Natural killer cell treated with Interleukin-12 subunit alpha and Interleukin-12 subunit beta and Interleukin-15 and Interleukin-18, amount 100 ng/mL, for 72 hours (primary cell): ENCODE data around the gene PTPRN2. TPM values are rescaled to one million over a fixed set of nuclear protein-coding genes. Genes with fewer than 3 reads are reported as not detected.
"Not testable (repeated sequence)": the region's sequence is repeated elsewhere in the genome, so short reads cannot be mapped to it uniquely, and the experiment has no call there.

Experiments
- ATAC-seq, 2 donors: fragments of 150-1000 bp; cut with Tn5 transposase in 1 of 2; sonication (Bioruptor Pico), chemical (Tn5 transposase) in 1 of 2; 2 replicates each; pipeline ENCODE4 v1.10.0; 2021
- DNase-seq: peaks from one replicate; pipeline ENCODE4 v3.0.0; 2022; ENCODE audit warnings: low spot score
- H3K27ac Mint-ChIP-seq, 2 donors: 1 replicate in 1 of 2; 2 replicates in 1 of 2; pipeline ENCODE4 v1.8.0; 2022; ENCODE audit warnings: mixed read lengths in 2 of 2, mild to moderate bottlenecking in 1 of 2, moderate library complexity in 1 of 2
- H3K27me3 Mint-ChIP-seq, 2 donors: 1 replicate in 1 of 2; 2 replicates in 1 of 2; pipeline ENCODE4 v1.8.0; 2022; ENCODE audit warnings: mixed read lengths in 2 of 2
- H3K36me3 Mint-ChIP-seq: one replicate; pipeline ENCODE4 v1.8.0; 2022; ENCODE audit warnings: mixed read lengths
- H3K4me1 Mint-ChIP-seq, 2 donors: 1 replicate in 1 of 2; 2 replicates in 1 of 2; pipeline ENCODE4 v1.8.0; 2022; ENCODE audit warnings: low read depth in 2 of 2, mixed read lengths in 2 of 2, mild to moderate bottlenecking in 1 of 2
- H3K4me3 Mint-ChIP-seq: one replicate; pipeline ENCODE4 v1.8.0; 2022; ENCODE audit warnings: mixed read lengths
- H3K9me3 Mint-ChIP-seq: 2 replicates; pipeline ENCODE4 v1.8.0; 2022; ENCODE audit warnings: mixed read lengths
- total RNA-seq, 2 donors: library from RNA; stranded (reverse); gene quantifications; one replicate each; pipeline ENCODE4 v1.2.3, GENCODE V29; 2022

The PTPRN2 gene
- total RNA-seq, 2 donors from 2014 or later = 0.17 to 0.74 TPM

GRCh38 chr7:157739031-157739430 lies 848.6 kb downstream of the PTPRN2 start:
- ATAC-seq (no peak), DNase-seq (peak; percentile 23)
- Mint-ChIP-seq H3K36me3 (no peaks in the 10 kb centered on the region), H3K4me3 (no peak overlapping the region), H3K27me3 (peaks cover 6 to 19% of the 10 kb centered on the region in 2 donors), H3K4me1 (no peaks in the 10 kb centered on the region), H3K9me3 (no peaks in the 10 kb centered on the region), H3K27ac (no peak overlapping the region)

- H3K4me3 Mint-ChIP-seq = no peak overlapping the region
- no peaks in the 10 kb centered on the region for H3K4me1 Mint-ChIP-seq
- ATAC-seq (no peak), DNase-seq (peak; percentile 41)
- peaks cover 6 to 19% of the 10 kb centered on the region in 2 donors for H3K27me3 Mint-ChIP-seq
- H3K9me3 Mint-ChIP-seq = no peaks in the 10 kb centered on the region
- no peaks in the 10 kb centered on the region for H3K36me3 Mint-ChIP-seq
- H3K27ac Mint-ChIP-seq = no peak overlapping the region
These were observed 849.6 kb downstream of the PTPRN2 start for GRCh38 chr7:157738066-157738460.

- Mint-ChIP-seq H3K27ac (no peak overlapping the region), H3K4me3 (no peak overlapping the region), H3K9me3 (no peaks in the 10 kb centered on the region), H3K4me1 (no peaks in the 10 kb centered on the region), H3K36me3 (no peaks in the 10 kb centered on the region), H3K27me3 (peaks cover 6 to 19% of the 10 kb centered on the region in 2 donors)
- peak; percentile 56 for DNase-seq
- ATAC-seq = peak; percentile 25 to 40
These were observed 850.2 kb downstream of the PTPRN2 start for GRCh38 chr7:157737151-157738065.

GRCh38 chr7:157736341-157736740 lies 851.3 kb downstream of the PTPRN2 start:
- H3K4me1 Mint-ChIP-seq = no peaks in the 10 kb centered on the region
- peaks cover 6 to 13% of the 10 kb centered on the region in 2 donors for H3K27me3 Mint-ChIP-seq
- no peaks in the 10 kb centered on the region for H3K36me3 Mint-ChIP-seq
- H3K9me3 Mint-ChIP-seq = no peaks in the 10 kb centered on the region
- H3K4me3 Mint-ChIP-seq = no peak overlapping the region
- DNase-seq (peak; percentile 26), ATAC-seq (no peak)
- no peak overlapping the region for H3K27ac Mint-ChIP-seq

GRCh38 chr7:157735826-157736225 lies 851.8 kb downstream of the PTPRN2 start:
- H3K4me3 Mint-ChIP-seq = no peak overlapping the region
- no peaks in the 10 kb centered on the region for H3K9me3 Mint-ChIP-seq
- no peaks in the 10 kb centered on the region for H3K36me3 Mint-ChIP-seq
- no peak overlapping the region for H3K27ac Mint-ChIP-seq
- peaks cover 6 to 11% of the 10 kb centered on the region in 2 donors for H3K27me3 Mint-ChIP-seq
- ATAC-seq = peak in 1 of 2 donors; percentile 31
- DNase-seq = peak; percentile 41
- H3K4me1 Mint-ChIP-seq = no peaks in the 10 kb centered on the region

GRCh38 chr7:157734676-157735640 lies 852.7 kb downstream of the PTPRN2 start:
- H3K27me3 Mint-ChIP-seq = peaks cover 6 to 11% of the 10 kb centered on the region in 2 donors

GRCh38 chr7:157733760-157734395 lies 853.7 kb downstream of the PTPRN2 start:
- not testable (repeated sequence) for H3K27me3 Mint-ChIP-seq, H3K36me3 Mint-ChIP-seq, H3K4me1 Mint-ChIP-seq

More at GRCh38 chr7:157734676-157735640, 852.7 kb downstream of the PTPRN2 start:
- Mint-ChIP-seq H3K27ac (no peak overlapping the region), H3K4me1 (no peaks in the 10 kb centered on the region), H3K36me3 (no peaks in the 10 kb centered on the region), H3K9me3 (no peaks in the 10 kb centered on the region), H3K4me3 (no peak overlapping the region)
- no peak for ATAC-seq
- peak; percentile 56 for DNase-seq

GRCh38 chr7:157731126-157731525 lies 856.5 kb downstream of the PTPRN2 start:
- H3K27me3 Mint-ChIP-seq = peaks cover 0 to 3% of the 10 kb centered on the region in 2 donors
- no peaks in the 10 kb centered on the region for H3K36me3 Mint-ChIP-seq
- H3K4me1 Mint-ChIP-seq = no peaks in the 10 kb centered on the region
- ATAC-seq (no peak), DNase-seq (peak; percentile 49)
- H3K9me3 Mint-ChIP-seq = no peaks in the 10 kb centered on the region
- no peak overlapping the region for H3K4me3 Mint-ChIP-seq
- no peak overlapping the region for H3K27ac Mint-ChIP-seq

More at GRCh38 chr7:157733760-157734395, 853.7 kb downstream of the PTPRN2 start:
- not testable (repeated sequence) for H3K27ac Mint-ChIP-seq, H3K4me3 Mint-ChIP-seq, ATAC-seq, H3K9me3 Mint-ChIP-seq
- peak; percentile 3 for DNase-seq

- no peaks in the 10 kb centered on the region for H3K4me1 Mint-ChIP-seq
- H3K9me3 Mint-ChIP-seq = no peaks in the 10 kb centered on the region
- H3K4me3 Mint-ChIP-seq = no peak overlapping the region
- H3K36me3 Mint-ChIP-seq = no peaks in the 10 kb centered on the region
- DNase-seq = peak; percentile 45
- H3K27ac Mint-ChIP-seq = no peak overlapping the region
- peak in 1 of 2 donors; percentile 43 for ATAC-seq
- peaks cover 0 to 3% of the 10 kb centered on the region in 2 donors for H3K27me3 Mint-ChIP-seq
These were observed 857.0 kb downstream of the PTPRN2 start for GRCh38 chr7:157730614-157731013.

- H3K27me3 Mint-ChIP-seq = peaks cover 0 to 3% of the 10 kb centered on the region in 2 donors
- peak in 1 of 2 donors; percentile 43 for ATAC-seq
- no peaks in the 10 kb centered on the region for H3K9me3 Mint-ChIP-seq
- H3K4me3 Mint-ChIP-seq = no peak overlapping the region
- no peaks in the 10 kb centered on the region for H3K36me3 Mint-ChIP-seq
- no peak overlapping the region for H3K27ac Mint-ChIP-seq
- DNase-seq = no peak
- no peaks in the 10 kb centered on the region for H3K4me1 Mint-ChIP-seq
These were observed 858.1 kb downstream of the PTPRN2 start for GRCh38 chr7:157729566-157729965.

GRCh38 chr7:157727964-157728615 lies 859.5 kb downstream of the PTPRN2 start:
- H3K4me3 Mint-ChIP-seq = no peak overlapping the region
- ATAC-seq = peak in 1 of 2 donors; percentile 44
- no peaks in the 10 kb centered on the region for H3K4me1 Mint-ChIP-seq
- H3K27me3 Mint-ChIP-seq = peaks cover 7 to 9% of the 10 kb centered on the region in 2 donors
- H3K9me3 Mint-ChIP-seq = no peaks in the 10 kb centered on the region
- peak; percentile 46 for DNase-seq
- H3K27ac Mint-ChIP-seq = no peak overlapping the region
- H3K36me3 Mint-ChIP-seq = no peaks in the 10 kb centered on the region

GRCh38 chr7:157726764-157727163 lies 860.9 kb downstream of the PTPRN2 start:
- Mint-ChIP-seq H3K36me3 (no peaks in the 10 kb centered on the region), H3K4me1 (no peaks in the 10 kb centered on the region), H3K27ac (no peak overlapping the region), H3K9me3 (no peaks in the 10 kb centered on the region), H3K4me3 (no peak overlapping the region), H3K27me3 (peaks cover 7 to 9% of the 10 kb centered on the region in 2 donors)
- DNase-seq (no peak), ATAC-seq (no peak)

- DNase-seq, H3K36me3 Mint-ChIP-seq, H3K9me3 Mint-ChIP-seq, H3K4me1 Mint-ChIP-seq, H3K27ac Mint-ChIP-seq, H3K27me3 Mint-ChIP-seq, ATAC-seq, H3K4me3 Mint-ChIP-seq: not testable (repeated sequence)
These were observed 862.3 kb downstream of the PTPRN2 start for GRCh38 chr7:157725312-157725711.
